OCI-LY3 (cell line): ENCODE measurements around the gene MAS1.
"Not testable (repeated sequence)": the region's sequence is repeated elsewhere in the genome, so short reads cannot be mapped to it uniquely, and the experiment has no call there.

ENCODE experiments used
- H2AFZ ChIP-seq: fragments of 200-600, 300-600 bp; shearing (Covaris generic); 2 replicates; pipeline ENCODE4 v1.6.0; 2014; ENCODE audit warnings: antibody characterized with exemption, low read depth, low read length
- H3K27ac ChIP-seq: fragments of 200-600, 300-600 bp; sonication (generic); 2 replicates; pipeline ENCODE4 v1.5.1; 2014; ENCODE audit warnings: mild to moderate bottlenecking, low read length, moderate library complexity, mixed read lengths
- H3K27me3 ChIP-seq: fragments of 200-600, 300-600 bp; sonication (generic); 2 replicates; pipeline ENCODE4 v1.6.1; 2014; ENCODE audit warnings: low read depth, low read length, mixed read lengths
- H3K36me3 ChIP-seq: fragments of 200-600, 300-600 bp; sonication (generic); replicated peaks from 2 replicates; pipeline ENCODE3; 2014; ENCODE audit warnings: low read depth, low read length, mixed read lengths
- H3K4me1 ChIP-seq: fragments of 300-600, 200-600 bp; sonication (generic); 2 replicates; pipeline ENCODE4 v1.6.1; 2014; ENCODE audit warnings: low read length, mixed read lengths
- H3K4me2 ChIP-seq: fragments of 200-600, 300-600 bp; sonication (generic); 2 replicates; pipeline ENCODE4 v1.6.1; 2014; ENCODE audit warnings: low read length, mixed read lengths
- H3K4me3 ChIP-seq: fragments of 300-600, 200-600 bp; sonication (generic); 2 replicates; pipeline ENCODE4 v1.5.1; 2014; ENCODE audit warnings: antibody characterized with exemption, mild to moderate bottlenecking, low read length, moderate library complexity
- H3K79me2 ChIP-seq: fragments of 300-600, 200-600 bp; shearing (Covaris generic); 2 replicates; pipeline ENCODE4 v1.6.1; 2014; ENCODE audit warnings: mild to moderate bottlenecking, low read length, mixed read lengths
- H3K9ac ChIP-seq: fragments of 300-600, 200-600 bp; shearing (Covaris generic); 2 replicates; pipeline ENCODE4 v1.6.0; 2014; ENCODE audit warnings: mild to moderate bottlenecking, low read length, moderate library complexity
- H3K9me3 ChIP-seq: fragments of 200-600, 300-600 bp; shearing (Covaris generic); 2 replicates; pipeline ENCODE4 v1.6.1; 2014; ENCODE audit warnings: low read length, mixed read lengths; ENCODE audit not compliant: insufficient read depth
- H4K20me1 ChIP-seq: fragments of 200-600, 300-600 bp; sonication (generic); 2 replicates; pipeline ENCODE4 v1.6.1; 2016; ENCODE audit warnings: low read length, mixed read lengths; ENCODE audit not compliant: insufficient read depth
- CTCF ChIP-seq: fragments of 200-600, 300-600 bp; sonication (generic); IDR thresholded peaks from 2 replicates; pipeline ENCODE4 v1.5.1; 2014; ENCODE audit warnings: antibody characterized with exemption, low read length, low read depth
- EZH2phosphoT487 ChIP-seq: fragments of 200-600 bp; shearing (Covaris generic); IDR thresholded peaks from 2 replicates; pipeline ENCODE4 v1.6.1; 2018; ENCODE audit warnings: antibody characterized with exemption, mixed run types, low read depth

MAS1 gene

DNA sequence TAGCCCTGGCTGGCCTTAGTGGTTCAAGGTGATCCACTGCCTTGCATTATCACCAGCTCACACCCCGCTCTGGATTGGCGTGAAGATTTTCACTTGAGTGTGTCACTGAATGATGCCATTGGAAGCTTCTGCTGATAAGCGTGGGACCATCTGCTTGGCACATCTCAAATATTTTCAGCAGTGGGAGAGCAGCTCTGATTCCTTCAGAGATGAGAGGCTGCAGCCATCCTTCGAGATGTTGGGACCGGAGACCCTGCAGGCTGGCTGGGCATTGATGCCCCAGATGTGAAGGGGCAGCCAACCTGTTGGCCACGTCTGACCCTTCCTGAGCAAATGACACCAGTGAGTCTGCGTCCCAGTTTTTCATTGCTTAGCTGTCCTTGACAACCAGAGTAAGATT is at the start of gene MAS1:
Gene MAS1 (plus strand): TSS at position 197 of the 400 bp plus-strand sequence. CDS start 15,968 bp downstream, outside the sequence.
- Histone ChIP-seq H3K27me3 (peaks cover 35% of the 10 kb centered on the region), H3K9ac (no peak within 1 kb of the TSS), H3K4me2 (no peak within 1 kb of the TSS), H3K36me3 (no peaks in the 10 kb centered on the region), H3K79me2 (no peaks in the 10 kb centered on the region), H3K9me3 (no peaks in the 10 kb centered on the region), H3K4me1 (no peaks in the 10 kb centered on the region), H3K4me3 (no peak within 1 kb of the TSS), H3K27ac (no peak within 1 kb of the TSS), H2AFZ (no peak within 1 kb of the TSS), H4K20me1 (no peaks in the 10 kb centered on the region)
- TF ChIP-seq CTCF (no peak), EZH2phosphoT487 (no peak)

- no peaks in the 10 kb centered on the region for H3K4me1 ChIP-seq
- no peak overlapping the region for H3K4me2 ChIP-seq
- no peaks in the 10 kb centered on the region for H3K79me2 ChIP-seq
- no peak overlapping the region for H3K9ac ChIP-seq
- H3K9me3 ChIP-seq = no peaks in the 10 kb centered on the region
- H2AFZ ChIP-seq = no peak overlapping the region
- no peaks in the 10 kb centered on the region for H3K27me3 ChIP-seq
- no peaks in the 10 kb centered on the region for H3K36me3 ChIP-seq
- no peak for TF ChIP-seq EZH2phosphoT487
- TF ChIP-seq CTCF = no peak
- H3K27ac ChIP-seq = no peak overlapping the region
- H3K4me3 ChIP-seq = no peak overlapping the region
- no peaks in the 10 kb centered on the region for H4K20me1 ChIP-seq
Measured at GRCh38 chr6:159842035-159842434, 48.8 kb upstream of the MAS1 start.

DNA sequence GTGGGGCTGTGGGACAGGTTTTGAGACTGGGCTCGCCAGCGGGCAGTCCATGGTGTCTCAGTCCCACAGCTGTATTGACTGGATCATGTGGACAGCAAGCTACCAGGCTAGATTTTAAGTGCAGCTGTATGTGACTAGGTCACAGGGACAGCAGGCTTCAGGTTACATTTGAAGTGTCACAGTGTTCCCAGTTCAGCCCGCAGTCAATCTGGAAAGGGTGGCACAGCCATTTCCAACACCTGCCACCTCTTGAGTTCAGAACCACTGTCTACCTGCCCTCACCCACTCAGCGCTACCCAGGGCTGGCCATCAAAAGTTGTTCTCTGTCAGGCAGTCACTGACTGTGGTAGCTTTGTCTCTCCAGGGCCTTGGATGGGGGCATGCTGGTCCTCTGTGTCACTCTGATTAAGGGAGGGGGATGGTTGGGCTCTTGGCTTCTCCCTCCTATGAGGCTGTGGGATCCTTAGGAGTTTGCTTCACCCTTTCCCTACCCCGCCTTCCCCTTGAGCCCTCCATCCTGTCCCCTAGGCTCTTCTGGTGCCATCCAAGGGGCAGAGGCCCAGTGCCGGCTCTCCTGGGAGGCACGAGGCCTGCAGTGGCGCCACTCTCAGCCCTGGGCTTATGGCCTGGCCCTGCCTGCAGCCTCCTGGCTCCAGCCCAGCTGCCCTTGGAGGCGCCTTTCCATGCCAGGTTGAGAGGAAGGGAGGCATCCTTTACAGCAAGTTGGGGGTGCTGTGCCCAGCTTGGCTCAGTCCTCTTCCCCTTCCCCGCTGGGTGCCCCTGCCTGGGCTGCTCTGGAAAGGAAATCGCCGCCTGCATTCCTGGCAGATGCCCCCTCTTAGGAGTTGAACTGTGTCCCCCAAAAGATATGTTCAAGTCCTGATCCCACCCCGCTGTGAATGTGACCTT is 45.8 kb upstream of the MAS1 start:
- Histone ChIP-seq H3K9ac (no peak overlapping the region), H3K4me2 (no peak overlapping the region), H3K36me3 (no peaks in the 10 kb centered on the region), H3K4me3 (no peak overlapping the region), H3K9me3 (no peaks in the 10 kb centered on the region), H3K79me2 (no peaks in the 10 kb centered on the region), H3K27ac (no peak overlapping the region), H4K20me1 (no peaks in the 10 kb centered on the region), H3K4me1 (no peaks in the 10 kb centered on the region), H2AFZ (no peak overlapping the region), H3K27me3 (no peaks in the 10 kb centered on the region)
- TF ChIP-seq EZH2phosphoT487 (no peak), CTCF (no peak)

DNA sequence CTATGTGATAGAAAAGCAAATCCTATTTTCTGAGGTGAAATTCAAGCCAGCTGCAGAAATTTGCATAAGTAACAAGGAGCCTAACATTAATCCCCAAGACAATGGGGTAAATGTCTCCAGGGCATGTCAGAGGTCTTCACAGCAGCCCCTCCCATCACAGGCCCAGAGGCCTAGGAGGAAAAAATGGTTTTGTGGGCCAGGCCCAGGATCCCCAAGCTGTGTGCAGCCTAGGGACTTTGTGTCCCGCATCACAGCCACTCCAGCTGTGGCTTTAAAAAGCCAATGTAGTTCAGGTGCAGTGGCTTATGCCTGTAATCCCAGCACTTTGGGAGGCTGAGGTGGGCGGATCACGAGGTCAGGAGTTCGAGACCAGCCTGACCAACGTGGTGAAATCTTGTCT is 42.2 kb upstream of the MAS1 start:
- H3K4me1 ChIP-seq, H2AFZ ChIP-seq, H3K36me3 ChIP-seq, H3K9ac ChIP-seq, H3K9me3 ChIP-seq, H3K27ac ChIP-seq, H3K4me3 ChIP-seq, H3K79me2 ChIP-seq, H3K4me2 ChIP-seq, H4K20me1 ChIP-seq, H3K27me3 ChIP-seq: not testable (repeated sequence)

DNA sequence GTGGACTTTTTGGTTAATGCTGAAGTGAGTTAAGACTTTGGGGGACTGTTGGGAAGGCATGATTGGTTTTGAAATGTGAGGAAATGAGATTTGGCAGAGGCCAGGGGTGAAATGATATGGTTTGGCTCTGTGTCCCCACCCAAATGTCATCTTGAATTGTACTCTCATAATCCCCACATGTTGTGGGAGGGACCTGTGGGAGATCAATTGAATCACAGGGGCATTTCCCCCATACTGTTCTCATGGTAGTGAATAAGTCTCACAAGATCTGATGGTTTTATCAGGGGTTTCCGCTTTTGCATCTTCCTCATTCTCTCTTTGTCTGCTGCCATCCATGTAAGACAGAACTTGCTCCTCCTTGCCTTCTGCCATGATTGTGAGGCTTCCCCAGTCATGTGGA is 40.9 kb upstream of the MAS1 start:
- H3K36me3 ChIP-seq, H4K20me1 ChIP-seq, H3K4me2 ChIP-seq, H3K27me3 ChIP-seq, H2AFZ ChIP-seq, H3K9me3 ChIP-seq, H3K79me2 ChIP-seq, H3K4me3 ChIP-seq, H3K9ac ChIP-seq, H3K4me1 ChIP-seq, H3K27ac ChIP-seq: not testable (repeated sequence)
